WTC11 (cell line): ENCODE results near the gene DDT. TPM values are rescaled to one million over a fixed set of nuclear protein-coding genes. Genes with fewer than 3 reads are reported as not detected.

Source experiments
- ATAC-seq: fragments of 200-7000 bp; cut with Tn5 transposase; 2 replicates; pipeline ENCODE4 v1.10.0; 2021; ENCODE audit warnings: mild to moderate bottlenecking, moderate library complexity
- CTCF ChIA-PET: fragments of 300-600 bp; sonication (Branson Sonifier 250); formaldehyde crosslinking; loops from one replicate; lab custom pipeline; 2021; ENCODE audit warnings: antibody characterized with exemption; lab: Charles Lee
- POLR2A ChIA-PET: fragments of 350-600 bp; sonication (Branson Sonifier 250); formaldehyde crosslinking; loops from one replicate; lab custom pipeline; 2021; ENCODE audit warnings: antibody characterized with exemption; lab: Charles Lee
- DNase-seq: peaks from one replicate; pipeline ENCODE4 v3.0.0; 2021; ENCODE audit warnings: low spot score
- H3K27ac Mint-ChIP-seq: 2 replicates; pipeline ENCODE4 v1.8.0; 2021; ENCODE audit warnings: mixed read lengths
- H3K27me3 Mint-ChIP-seq: 2 replicates; pipeline ENCODE4 v1.8.0; 2021; ENCODE audit warnings: low read depth, mild to moderate bottlenecking, moderate library complexity, mixed read lengths
- H3K36me3 Mint-ChIP-seq: 2 replicates; pipeline ENCODE4 v1.8.0; 2021; ENCODE audit warnings: mixed read lengths
- H3K4me1 Mint-ChIP-seq: 2 replicates; pipeline ENCODE4 v1.8.0; 2022; ENCODE audit warnings: mixed read lengths
- H3K4me3 Mint-ChIP-seq: 2 replicates; pipeline ENCODE4 v1.8.0; 2021; ENCODE audit warnings: mild to moderate bottlenecking, moderate library complexity, mixed read lengths
- H3K9me3 Mint-ChIP-seq: 2 replicates; pipeline ENCODE4 v1.8.0; 2021; ENCODE audit warnings: mixed read lengths
- ATF1 ChIP-seq: sonication (generic); formaldehyde crosslinking; IDR thresholded peaks from 2 replicates; pipeline ENCODE4 v1.8.1; 2023; ENCODE audit warnings: mild to moderate bottlenecking, moderate library complexity, missing genetic modification reagents
- ATF3 ChIP-seq: sonication (generic); formaldehyde crosslinking; conservative IDR thresholded peaks from 2 replicates; pipeline ENCODE4 v1.8.1; 2022; ENCODE audit warnings: mild to moderate bottlenecking, missing genetic modification reagents
- ATF6 ChIP-seq: sonication (generic); formaldehyde crosslinking; IDR thresholded peaks from 2 replicates; pipeline ENCODE4 v1.8.1; 2023; ENCODE audit warnings: mild to moderate bottlenecking, missing genetic modification reagents
- CDX4 ChIP-seq: fragments of 250-450 bp; sonication (Bioruptor Pico); IDR thresholded peaks from 2 replicates; pipeline ENCODE4 v1.9.0; 2021; ENCODE audit warnings: moderate library complexity, mild to moderate bottlenecking, inconsistent platforms, borderline replicate concordance
- CREB1 ChIP-seq: sonication (generic); formaldehyde crosslinking; IDR thresholded peaks from 2 replicates; pipeline ENCODE4 v1.8.0; 2023; ENCODE audit warnings: mild to moderate bottlenecking, missing genetic modification reagents
- ELF4 ChIP-seq: sonication (generic); formaldehyde crosslinking; IDR thresholded peaks from 2 replicates; pipeline ENCODE4 v1.8.1; 2022; ENCODE audit warnings: low read depth, mild to moderate bottlenecking, moderate library complexity, missing genetic modification reagents
- FOXJ3 ChIP-seq: sonication (generic); formaldehyde crosslinking; IDR thresholded peaks from 2 replicates; pipeline ENCODE4 v1.9.0; 2021; ENCODE audit warnings: missing genetic modification reagents, mild to moderate bottlenecking, borderline replicate concordance
- NFATC4 ChIP-seq: fragments of 250-450 bp; sonication (Bioruptor Pico); IDR thresholded peaks from 2 replicates; pipeline ENCODE4 v1.9.0; 2021; ENCODE audit warnings: mild to moderate bottlenecking
- NFYB ChIP-seq: sonication (generic); formaldehyde crosslinking; conservative IDR thresholded peaks from 2 replicates; pipeline ENCODE4 v1.8.0; 2022; ENCODE audit warnings: low read depth, missing genetic modification reagents
- NR1H2 ChIP-seq: sonication (generic); formaldehyde crosslinking; IDR thresholded peaks from 2 replicates; pipeline ENCODE4 v1.9.0; 2021; ENCODE audit warnings: mild to moderate bottlenecking, moderate library complexity, missing genetic modification reagents
- PRDM15 ChIP-seq: sonication (generic); formaldehyde crosslinking; IDR thresholded peaks from 2 replicates; pipeline ENCODE4 v1.8.0; 2022; ENCODE audit warnings: missing genetic modification reagents
- RORB ChIP-seq: fragments of 250-450 bp; sonication (Bioruptor Pico); IDR thresholded peaks from 2 replicates; pipeline ENCODE4 v1.9.0; 2021; ENCODE audit warnings: mild to moderate bottlenecking
- SP1 ChIP-seq: sonication (generic); formaldehyde crosslinking; conservative IDR thresholded peaks from 2 replicates; pipeline ENCODE4 v1.8.1; 2022; ENCODE audit warnings: missing genetic modification reagents
- TEAD1 ChIP-seq: sonication (generic); formaldehyde crosslinking; IDR thresholded peaks from 2 replicates; pipeline ENCODE4 v1.8.0; 2022; ENCODE audit warnings: mild to moderate bottlenecking, missing genetic modification reagents
- USF1 ChIP-seq: sonication (generic); formaldehyde crosslinking; IDR thresholded peaks from 2 replicates; pipeline ENCODE4 v1.8.0; 2022; ENCODE audit warnings: mild to moderate bottlenecking, missing genetic modification reagents
- USF2 ChIP-seq: sonication (generic); formaldehyde crosslinking; IDR thresholded peaks from 2 replicates; pipeline ENCODE4 v1.8.1; 2023; ENCODE audit warnings: mild to moderate bottlenecking, missing genetic modification reagents, moderate library complexity
- ZNF281 ChIP-seq: sonication (generic); formaldehyde crosslinking; IDR thresholded peaks from 2 replicates; pipeline ENCODE4 v1.8.0; 2023; ENCODE audit warnings: mild to moderate bottlenecking, missing genetic modification reagents
- ZNF423 ChIP-seq: fragments of 250-450 bp; sonication (Bioruptor Pico); IDR thresholded peaks from 2 replicates; pipeline ENCODE4 v2.1.2; 2022; ENCODE audit warnings: mild to moderate bottlenecking, moderate library complexity
- ZNF512 ChIP-seq: sonication (generic); formaldehyde crosslinking; IDR thresholded peaks from 2 replicates; pipeline ENCODE4 v1.8.1; 2022; ENCODE audit warnings: missing genetic modification reagents, borderline replicate concordance
- total RNA-seq: library from RNA; stranded (reverse); gene quantifications from 3 replicates; pipeline ENCODE4 v1.2.3, GENCODE V29; 2021

DDT gene
- total RNA-seq, 1 experiment from 2014 or later = 238 TPM

GRCh38 chr22:24006914-24007214 is 32.6 kb upstream of the DDT start (continued):
- no peak for TF ChIP-seq USF1
- no peak for TF ChIP-seq NFATC4 (CRISPR knock-in tag)
- TF ChIP-seq ZNF423 (CRISPR knock-in tag) = no peak
- no peak for TF ChIP-seq NR1H2
- no peak for TF ChIP-seq RORB
- TF ChIP-seq ELF4 (CRISPR knock-in tag) = no peak
- no peak for TF ChIP-seq USF2 (CRISPR knock-in tag)
- TF ChIP-seq ATF1 = no peak
- TF ChIP-seq ZNF281 (CRISPR knock-in tag) = no peak
- no peak for TF ChIP-seq ZNF512 (CRISPR knock-in tag)

GRCh38 chr22:24006207-24006913 is 32.1 kb upstream of the DDT start:
- ATAC-seq (no peak), DNase-seq (no peak)
- Mint-ChIP-seq H3K9me3 (peaks cover 5% of the 10 kb centered on the region), H3K4me1 (peaks cover 2% of the 10 kb centered on the region), H3K36me3 (no peaks in the 10 kb centered on the region), H3K27ac (no peak overlapping the region), H3K4me3 (no peak overlapping the region), H3K27me3 (peaks cover 23% of the 10 kb centered on the region)
- ChIA-PET POLR2A (interaction anchor here (0.6 kb wide), 1 partner anchor 13 kb away, joined by 5 read pairs; no protein-coding TSS in a partner anchor), CTCF (interaction anchor here (1.0 to 1.3 kb wide), 2 partner anchors 56 to 225 kb away, joined by 3 to 4 read pairs; no protein-coding TSS in a partner anchor)
- TF ChIP-seq RORB = no peak
- TF ChIP-seq CREB1 (CRISPR knock-in tag) = no peak
- TF ChIP-seq ATF3 (CRISPR knock-in tag) = no peak
- TF ChIP-seq ATF1 = no peak
- no peak for TF ChIP-seq FOXJ3
- no peak for TF ChIP-seq PRDM15
- no peak for TF ChIP-seq TEAD1 (CRISPR knock-in tag)
- no peak for TF ChIP-seq SP1 (CRISPR knock-in tag)
- TF ChIP-seq CDX4 (CRISPR knock-in tag) = no peak
- TF ChIP-seq ATF6 (CRISPR knock-in tag) = no peak
- no peak for TF ChIP-seq NFYB (CRISPR knock-in tag)
- TF ChIP-seq, all 79 proteins: peak for 0
